Liver (tissue), 9 donors: Measurements from ENCODE around the gene ANO7. TPM values are rescaled to one million over a fixed set of nuclear protein-coding genes. Genes with fewer than 3 reads are reported as not detected.

ENCODE experiments used
- DNase-seq: peaks from one replicate; pipeline ENCODE4 v3.0.0-alpha.2; 2017; ENCODE audit warnings: low spot score
- H3K27ac ChIP-seq, 2 donors: one replicate each; pipeline ENCODE4 v1.7.0; 2013; ENCODE audit warnings: inconsistent platforms in 2 of 2, low read length in 2 of 2, control low read depth in 1 of 2, low read depth in 1 of 2, mild to moderate bottlenecking in 1 of 2
- H3K27me3 ChIP-seq, 4 donors: one replicate each; pipeline versions ENCODE4 v1.6.1 to v1.7.0; 2013; ENCODE audit warnings: low read length in 3 of 4, inconsistent platforms in 1 of 4, mild to moderate bottlenecking in 1 of 4, moderate library complexity in 1 of 4; ENCODE audit not compliant: control insufficient read depth in 4 of 4, insufficient read depth in 4 of 4
- H3K36me3 ChIP-seq, 4 donors: one replicate each; pipeline versions ENCODE4 v1.6.1 to v1.7.0; 2013; ENCODE audit warnings: low read length in 3 of 4, mild to moderate bottlenecking in 3 of 4, low read depth in 1 of 4, moderate library complexity in 1 of 4; ENCODE audit not compliant: control insufficient read depth in 4 of 4, insufficient read depth in 3 of 4
- H3K4me1 ChIP-seq, 4 donors: one replicate each; pipeline versions ENCODE4 v1.6.1 to v1.7.0; 2013; ENCODE audit warnings: low read length in 3 of 4, mild to moderate bottlenecking in 3 of 4, moderate library complexity in 1 of 4; ENCODE audit not compliant: control insufficient read depth in 4 of 4, insufficient read depth in 4 of 4
- H3K4me3 ChIP-seq, 3 donors: one replicate each; pipeline versions ENCODE4 v1.6.1 to v1.7.0; 2013; ENCODE audit warnings: low read length in 3 of 3, control low read depth in 1 of 3, low read depth in 1 of 3, mild to moderate bottlenecking in 1 of 3
- H3K9ac ChIP-seq, 2 donors: one replicate each; pipeline ENCODE4 v1.7.0; 2013; ENCODE audit warnings: low read length in 2 of 2, mild to moderate bottlenecking in 2 of 2, moderate library complexity in 2 of 2, control low read depth in 1 of 2, low read depth in 1 of 2
- H3K9me3 ChIP-seq, 4 donors: one replicate each; pipeline versions ENCODE4 v1.6.1 to v1.7.0; 2013; ENCODE audit warnings: low read length in 3 of 4; ENCODE audit not compliant: control insufficient read depth in 4 of 4
- EGR1 ChIP-seq, 2 donors: IDR thresholded peaks; 2 replicates each; pipeline ENCODE4 v1.6.1; 2016 to 2018; ENCODE audit warnings: antibody characterized with exemption in 2 of 2, low read depth in 2 of 2
- FOXA1 ChIP-seq: IDR thresholded peaks from 2 replicates; pipeline ENCODE4 v1.6.1; 2016; ENCODE audit warnings: antibody characterized with exemption
- GABPA ChIP-seq, 2 donors: IDR thresholded peaks in 1 of 2; conservative IDR thresholded peaks in 1 of 2; 2 replicates each; pipeline ENCODE4 v1.6.1; 2016; ENCODE audit warnings: antibody characterized with exemption in 2 of 2, mild to moderate bottlenecking in 1 of 2, moderate library complexity in 1 of 2
- HNF4A ChIP-seq, 2 donors: conservative IDR thresholded peaks; 2 replicates each; pipeline ENCODE4 v1.6.1; 2016; ENCODE audit warnings: antibody characterized with exemption in 2 of 2, mild to moderate bottlenecking in 2 of 2
- HNF4G ChIP-seq: IDR thresholded peaks from 2 replicates; pipeline ENCODE4 v1.6.1; 2016; ENCODE audit warnings: antibody characterized with exemption
- JUND ChIP-seq, 2 donors: IDR thresholded peaks; 2 replicates each; pipeline ENCODE4 v1.6.1; 2016; ENCODE audit warnings: antibody characterized with exemption in 2 of 2
- NR2F2 ChIP-seq: IDR thresholded peaks from 2 replicates; pipeline ENCODE4 v1.6.1; 2016; ENCODE audit warnings: antibody characterized with exemption
- RAD21 ChIP-seq, 2 donors: IDR thresholded peaks; 2 replicates each; pipeline ENCODE4 v1.6.1; 2016; ENCODE audit warnings: antibody characterized with exemption in 2 of 2, mild to moderate bottlenecking in 2 of 2
- RXRA ChIP-seq, 2 donors: IDR thresholded peaks; 2 replicates each; pipeline ENCODE4 v1.6.1; 2017 to 2018; ENCODE audit warnings: antibody characterized with exemption in 2 of 2, mild to moderate bottlenecking in 1 of 2
- TAF1 ChIP-seq: conservative IDR thresholded peaks from 2 replicates; pipeline ENCODE4 v1.6.1; 2016; ENCODE audit warnings: antibody characterized with exemption, mild to moderate bottlenecking
- YY1 ChIP-seq: IDR thresholded peaks from 2 replicates; pipeline ENCODE4 v1.6.1; 2016; ENCODE audit warnings: antibody characterized with exemption, mild to moderate bottlenecking
- WGBS: extraction: QIAGEN DNeasy Blood & Tissue Kit; methylation state at CpG from one replicate; pipeline ENCODE4 v1.1.7; 2013; 5-methylcytosine and 5-hydroxymethylcytosine counted together
- polyA plus RNA-seq, 2 donors: library from polyadenylated mRNA; stranded (reverse) in 1 of 2; unstranded in 1 of 2; fragments of 200-250 nt in 1 of 2; fragments of >200 nt in 1 of 2; fragmentation: Nextera tagmentation in 1 of 2; extraction: Ambion mirVana in 1 of 2; gene quantifications; one replicate each; pipeline versions ENCODE4 v1.2.1 to v1.2.3, GENCODE V29; 2013 to 2015
- total RNA-seq, 2 donors: library from RNA; depleted of rRNA; stranded (reverse); fragments of >200 nt; gene quantifications; one replicate each; pipeline ENCODE4 v1.2.3, GENCODE V29; 2014
- TF ChIP-seq, protein P1 (sequence below): fragments of 150-350 bp; IDR thresholded peaks from 2 replicates; pipeline ENCODE4 v1.5.1; 2017; ENCODE audit warnings: improper control_type of control experiment, low read depth, low read length; ENCODE audit not compliant: missing input control
- TF ChIP-seq, protein P2 (sequence below): IDR thresholded peaks from 2 replicates; pipeline ENCODE4 v1.6.1; 2016; ENCODE audit warnings: antibody characterized with exemption, mild to moderate bottlenecking
- TF ChIP-seq, protein P3 (sequence below): IDR thresholded peaks from 2 replicates; pipeline ENCODE4 v1.6.1; 2016; ENCODE audit warnings: antibody characterized with exemption
- TF ChIP-seq, protein P4 (sequence below): IDR thresholded peaks from 2 replicates; pipeline ENCODE4 v1.6.1; 2016; ENCODE audit warnings: antibody characterized with exemption
- TF ChIP-seq, protein P5 (sequence below): IDR thresholded peaks from 2 replicates; pipeline ENCODE4 v1.6.1; 2016; ENCODE audit warnings: antibody characterized with exemption
- donor health status: healthy.
- donor health status: healthy.
- donor health status: healthy.
- donor health status: healthy.
- donor health status: healthy.

The ANO7 gene
- total and polyA plus RNA-seq, 4 donors: 0.25 to 0.70 (median 0.45) TPM

DNA sequence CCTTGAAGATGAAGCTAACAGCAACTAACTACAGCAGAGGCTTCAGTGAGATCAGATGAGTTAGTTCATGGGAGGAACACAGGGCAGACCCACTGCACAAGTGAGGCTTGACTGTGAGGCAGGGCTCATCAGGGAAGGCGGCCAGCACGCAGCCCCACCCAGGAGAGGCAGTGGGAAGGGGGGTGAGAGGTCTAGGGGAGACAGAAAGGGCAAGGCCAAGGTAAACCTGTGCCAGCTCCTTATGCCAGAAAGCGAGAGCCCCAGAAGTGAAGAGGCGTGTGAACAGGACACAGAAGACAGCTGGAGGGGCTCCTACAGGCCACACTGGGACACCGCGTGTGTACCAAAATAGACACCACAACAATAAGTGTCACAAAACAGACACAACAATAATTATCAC, 48.6 kb downstream of the ANO7 start:
- Histone ChIP-seq H3K36me3 (peaks cover 47 to 96% (median 87%) of the 10 kb centered on the region in 4 donors), H3K27me3 (no peaks in the 10 kb centered on the region), H3K4me1 (no peaks in the 10 kb centered on the region), H3K4me3 (no peak overlapping the region), H3K9ac (no peak overlapping the region), H3K27ac (no peak overlapping the region), H3K9me3 (no peaks in the 10 kb centered on the region)
- TF ChIP-seq, protein P1, sequence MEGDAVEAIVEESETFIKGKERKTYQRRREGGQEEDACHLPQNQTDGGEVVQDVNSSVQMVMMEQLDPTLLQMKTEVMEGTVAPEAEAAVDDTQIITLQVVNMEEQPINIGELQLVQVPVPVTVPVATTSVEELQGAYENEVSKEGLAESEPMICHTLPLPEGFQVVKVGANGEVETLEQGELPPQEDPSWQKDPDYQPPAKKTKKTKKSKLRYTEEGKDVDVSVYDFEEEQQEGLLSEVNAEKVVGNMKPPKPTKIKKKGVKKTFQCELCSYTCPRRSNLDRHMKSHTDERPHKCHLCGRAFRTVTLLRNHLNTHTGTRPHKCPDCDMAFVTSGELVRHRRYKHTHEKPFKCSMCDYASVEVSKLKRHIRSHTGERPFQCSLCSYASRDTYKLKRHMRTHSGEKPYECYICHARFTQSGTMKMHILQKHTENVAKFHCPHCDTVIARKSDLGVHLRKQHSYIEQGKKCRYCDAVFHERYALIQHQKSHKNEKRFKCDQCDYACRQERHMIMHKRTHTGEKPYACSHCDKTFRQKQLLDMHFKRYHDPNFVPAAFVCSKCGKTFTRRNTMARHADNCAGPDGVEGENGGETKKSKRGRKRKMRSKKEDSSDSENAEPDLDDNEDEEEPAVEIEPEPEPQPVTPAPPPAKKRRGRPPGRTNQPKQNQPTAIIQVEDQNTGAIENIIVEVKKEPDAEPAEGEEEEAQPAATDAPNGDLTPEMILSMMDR: no peak
- TF ChIP-seq HNF4G: no peak
- TF ChIP-seq RXRA (IDR thresholded peaks at IDR 0.05): no peak
- TF ChIP-seq, protein P2, sequence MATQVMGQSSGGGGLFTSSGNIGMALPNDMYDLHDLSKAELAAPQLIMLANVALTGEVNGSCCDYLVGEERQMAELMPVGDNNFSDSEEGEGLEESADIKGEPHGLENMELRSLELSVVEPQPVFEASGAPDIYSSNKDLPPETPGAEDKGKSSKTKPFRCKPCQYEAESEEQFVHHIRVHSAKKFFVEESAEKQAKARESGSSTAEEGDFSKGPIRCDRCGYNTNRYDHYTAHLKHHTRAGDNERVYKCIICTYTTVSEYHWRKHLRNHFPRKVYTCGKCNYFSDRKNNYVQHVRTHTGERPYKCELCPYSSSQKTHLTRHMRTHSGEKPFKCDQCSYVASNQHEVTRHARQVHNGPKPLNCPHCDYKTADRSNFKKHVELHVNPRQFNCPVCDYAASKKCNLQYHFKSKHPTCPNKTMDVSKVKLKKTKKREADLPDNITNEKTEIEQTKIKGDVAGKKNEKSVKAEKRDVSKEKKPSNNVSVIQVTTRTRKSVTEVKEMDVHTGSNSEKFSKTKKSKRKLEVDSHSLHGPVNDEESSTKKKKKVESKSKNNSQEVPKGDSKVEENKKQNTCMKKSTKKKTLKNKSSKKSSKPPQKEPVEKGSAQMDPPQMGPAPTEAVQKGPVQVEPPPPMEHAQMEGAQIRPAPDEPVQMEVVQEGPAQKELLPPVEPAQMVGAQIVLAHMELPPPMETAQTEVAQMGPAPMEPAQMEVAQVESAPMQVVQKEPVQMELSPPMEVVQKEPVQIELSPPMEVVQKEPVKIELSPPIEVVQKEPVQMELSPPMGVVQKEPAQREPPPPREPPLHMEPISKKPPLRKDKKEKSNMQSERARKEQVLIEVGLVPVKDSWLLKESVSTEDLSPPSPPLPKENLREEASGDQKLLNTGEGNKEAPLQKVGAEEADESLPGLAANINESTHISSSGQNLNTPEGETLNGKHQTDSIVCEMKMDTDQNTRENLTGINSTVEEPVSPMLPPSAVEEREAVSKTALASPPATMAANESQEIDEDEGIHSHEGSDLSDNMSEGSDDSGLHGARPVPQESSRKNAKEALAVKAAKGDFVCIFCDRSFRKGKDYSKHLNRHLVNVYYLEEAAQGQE: no peak
- TF ChIP-seq, protein P3, sequence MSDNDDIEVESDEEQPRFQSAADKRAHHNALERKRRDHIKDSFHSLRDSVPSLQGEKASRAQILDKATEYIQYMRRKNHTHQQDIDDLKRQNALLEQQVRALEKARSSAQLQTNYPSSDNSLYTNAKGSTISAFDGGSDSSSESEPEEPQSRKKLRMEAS: no peak
- TF ChIP-seq, protein P4, sequence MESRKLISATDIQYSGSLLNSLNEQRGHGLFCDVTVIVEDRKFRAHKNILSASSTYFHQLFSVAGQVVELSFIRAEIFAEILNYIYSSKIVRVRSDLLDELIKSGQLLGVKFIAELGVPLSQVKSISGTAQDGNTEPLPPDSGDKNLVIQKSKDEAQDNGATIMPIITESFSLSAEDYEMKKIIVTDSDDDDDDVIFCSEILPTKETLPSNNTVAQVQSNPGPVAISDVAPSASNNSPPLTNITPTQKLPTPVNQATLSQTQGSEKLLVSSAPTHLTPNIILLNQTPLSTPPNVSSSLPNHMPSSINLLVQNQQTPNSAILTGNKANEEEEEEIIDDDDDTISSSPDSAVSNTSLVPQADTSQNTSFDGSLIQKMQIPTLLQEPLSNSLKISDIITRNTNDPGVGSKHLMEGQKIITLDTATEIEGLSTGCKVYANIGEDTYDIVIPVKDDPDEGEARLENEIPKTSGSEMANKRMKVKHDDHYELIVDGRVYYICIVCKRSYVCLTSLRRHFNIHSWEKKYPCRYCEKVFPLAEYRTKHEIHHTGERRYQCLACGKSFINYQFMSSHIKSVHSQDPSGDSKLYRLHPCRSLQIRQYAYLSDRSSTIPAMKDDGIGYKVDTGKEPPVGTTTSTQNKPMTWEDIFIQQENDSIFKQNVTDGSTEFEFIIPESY: no peak
- TF ChIP-seq FOXA1: no peak
- no peak for TF ChIP-seq NR2F2
- TF ChIP-seq GABPA (IDR thresholded peaks at IDR 0.05 in 1 of 2, conservative IDR thresholded peaks at IDR 0.05 in 1 of 2): no peak
- no peak for TF ChIP-seq TAF1
- no peak for TF ChIP-seq RAD21 (IDR thresholded peaks at IDR 0.05)
- no peak for TF ChIP-seq JUND (IDR thresholded peaks at IDR 0.05)
- TF ChIP-seq YY1: no peak
- no peak for DNase-seq
- 99% methylated on average over 6 of the region's 6 CpGs for WGBS

DNA sequence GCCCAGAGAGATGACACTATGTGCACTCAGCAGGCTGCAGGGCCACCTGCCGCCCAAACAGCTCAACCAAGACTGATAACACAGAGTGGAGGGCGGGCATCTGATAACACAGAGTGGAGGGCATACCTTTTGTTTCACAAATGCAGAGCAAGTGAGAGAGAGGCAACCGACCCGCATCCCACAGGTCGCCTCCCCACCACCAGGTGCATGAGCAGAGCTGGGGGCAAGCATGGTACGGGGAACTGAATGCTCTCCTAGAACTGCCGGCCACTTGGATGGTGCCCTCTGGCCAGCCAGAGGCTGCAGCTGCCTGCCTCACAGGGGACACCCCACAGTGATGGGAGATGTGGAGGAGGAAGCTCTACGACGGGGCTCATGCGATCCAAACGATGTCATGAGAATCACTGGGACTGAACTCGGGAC, 49.5 kb downstream of the ANO7 start:
- Histone ChIP-seq H3K36me3 (peaks cover 44 to 96% (median 91%) of the 10 kb centered on the region in 4 donors), H3K27ac (no peak overlapping the region), H3K9ac (no peak overlapping the region), H3K4me1 (no peaks in the 10 kb centered on the region), H3K27me3 (no peaks in the 10 kb centered on the region), H3K4me3 (no peak overlapping the region), H3K9me3 (no peaks in the 10 kb centered on the region)
- 95% methylated on average over 12 of the region's 12 CpGs for WGBS
- no peak for DNase-seq
- TF ChIP-seq, protein P4: no peak
- TF ChIP-seq YY1 (no peak), HNF4A (conservative IDR thresholded peaks at IDR 0.05) (no peak), RXRA (IDR thresholded peaks at IDR 0.05) (no peak), EGR1 (IDR thresholded peaks at IDR 0.05; ENCODE audit: low read depth in 2 of 2) (no peak), HNF4G (no peak), GABPA (IDR thresholded peaks at IDR 0.05 in 1 of 2, conservative IDR thresholded peaks at IDR 0.05 in 1 of 2) (no peak), RAD21 (IDR thresholded peaks at IDR 0.05) (no peak)
- TF ChIP-seq, protein P5, sequence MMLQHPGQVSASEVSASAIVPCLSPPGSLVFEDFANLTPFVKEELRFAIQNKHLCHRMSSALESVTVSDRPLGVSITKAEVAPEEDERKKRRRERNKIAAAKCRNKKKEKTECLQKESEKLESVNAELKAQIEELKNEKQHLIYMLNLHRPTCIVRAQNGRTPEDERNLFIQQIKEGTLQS: no peak
- TF ChIP-seq, protein P2: no peak
